ENCODE measurements around the gene CCR5AS.
"Not testable (repeated sequence)": the region's sequence is repeated elsewhere in the genome, so short reads cannot be mapped to it uniquely, and the experiment has no call there.

CCR5AS gene

DNA sequence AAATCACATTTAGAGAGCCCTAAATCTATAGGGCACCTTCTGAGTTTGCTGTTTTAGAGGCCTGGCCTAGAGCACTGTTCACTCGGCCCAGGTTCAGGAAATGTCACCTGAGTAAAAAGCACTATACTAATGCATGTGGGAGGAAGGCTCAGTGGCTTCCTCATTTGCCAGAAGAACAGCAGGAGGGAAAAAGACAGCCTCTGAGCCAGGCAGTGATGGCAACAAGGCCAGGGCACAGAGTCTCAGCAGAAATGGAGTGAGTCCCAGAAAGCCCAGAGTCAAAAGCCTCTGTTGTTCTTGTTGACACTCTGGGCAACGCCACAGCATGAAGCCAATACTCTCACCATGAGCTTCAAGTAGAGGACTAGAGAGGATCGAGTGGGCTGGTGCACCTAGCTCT, 32.0 kb upstream of the CCR5AS start:
- no peaks in the 10 kb centered on the region for H4K20me1 ChIP-seq (ENCODE audit: insufficient read depth, low read length)
- no peak overlapping the region for H3K27ac ChIP-seq (ENCODE audit: low read length)
- 0 out of 2 replicates have a peak, but pooled peaks cover 5% of the 10 kb centered on the region for H3K27me3 ChIP-seq (ENCODE audit: low read depth, low read length)
- H2AFZ ChIP-seq (ENCODE audit: low read depth, low read length), result no peak overlapping the region
- H3K4me2 ChIP-seq (ENCODE audit: low read length), result no peak overlapping the region
- H3K4me3 ChIP-seq (ENCODE audit: low read length), result no peak overlapping the region
- no peaks in the 10 kb centered on the region for H3K9me3 ChIP-seq (ENCODE audit: insufficient read depth, low read length)
- no peak overlapping the region for H3K9ac ChIP-seq (ENCODE audit: low read length)
- TF ChIP-seq EZH2phosphoT487 (IDR thresholded peaks at IDR 0.05; ENCODE audit: low read depth), result no peak
- TF ChIP-seq, protein P1, sequence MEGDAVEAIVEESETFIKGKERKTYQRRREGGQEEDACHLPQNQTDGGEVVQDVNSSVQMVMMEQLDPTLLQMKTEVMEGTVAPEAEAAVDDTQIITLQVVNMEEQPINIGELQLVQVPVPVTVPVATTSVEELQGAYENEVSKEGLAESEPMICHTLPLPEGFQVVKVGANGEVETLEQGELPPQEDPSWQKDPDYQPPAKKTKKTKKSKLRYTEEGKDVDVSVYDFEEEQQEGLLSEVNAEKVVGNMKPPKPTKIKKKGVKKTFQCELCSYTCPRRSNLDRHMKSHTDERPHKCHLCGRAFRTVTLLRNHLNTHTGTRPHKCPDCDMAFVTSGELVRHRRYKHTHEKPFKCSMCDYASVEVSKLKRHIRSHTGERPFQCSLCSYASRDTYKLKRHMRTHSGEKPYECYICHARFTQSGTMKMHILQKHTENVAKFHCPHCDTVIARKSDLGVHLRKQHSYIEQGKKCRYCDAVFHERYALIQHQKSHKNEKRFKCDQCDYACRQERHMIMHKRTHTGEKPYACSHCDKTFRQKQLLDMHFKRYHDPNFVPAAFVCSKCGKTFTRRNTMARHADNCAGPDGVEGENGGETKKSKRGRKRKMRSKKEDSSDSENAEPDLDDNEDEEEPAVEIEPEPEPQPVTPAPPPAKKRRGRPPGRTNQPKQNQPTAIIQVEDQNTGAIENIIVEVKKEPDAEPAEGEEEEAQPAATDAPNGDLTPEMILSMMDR (IDR thresholded peaks at IDR 0.05; ENCODE audit: low read depth, low read length), result no peak
- H3K79me2 ChIP-seq (ENCODE audit: low read length), result no peaks in the 10 kb centered on the region
- H3K36me3 ChIP-seq (replicated peaks; ENCODE audit: low read depth, low read length), result no peaks in the 10 kb centered on the region
- peaks cover 18% of the 10 kb centered on the region for H3K4me1 ChIP-seq (ENCODE audit: low read length)

DNA sequence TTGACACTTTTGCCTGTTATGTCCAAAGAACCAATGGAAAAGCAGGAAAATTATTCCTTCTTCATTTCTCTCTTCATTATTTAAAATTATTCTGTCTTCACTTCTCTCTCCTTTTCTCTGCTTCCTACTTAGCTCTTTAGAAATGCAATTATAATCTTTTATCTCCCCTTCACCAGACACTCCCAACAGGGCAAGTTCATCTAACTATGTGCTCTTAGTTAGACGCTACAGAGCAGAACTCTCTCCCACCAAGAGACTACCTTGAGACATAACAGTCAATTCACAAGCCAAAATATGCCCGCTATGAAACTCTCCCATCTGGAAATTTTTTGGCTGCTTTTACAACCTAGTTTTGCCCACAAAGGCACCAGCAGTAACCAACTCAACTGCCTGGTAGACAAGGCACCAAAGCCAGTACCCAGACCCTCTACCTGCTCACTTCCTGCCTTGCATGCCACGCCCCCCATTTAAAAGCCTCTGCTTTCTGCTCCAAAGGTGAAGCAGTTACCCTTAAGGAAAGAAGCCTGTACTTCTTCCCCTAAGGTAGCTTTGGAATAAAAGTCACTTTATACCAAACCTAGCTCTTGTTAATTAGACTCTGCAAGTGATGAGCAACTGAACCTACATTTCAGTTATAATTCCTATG, 28.3 kb upstream of the CCR5AS start:
- peaks cover 2% of the 10 kb centered on the region; the same call in 1 of the 2 replicates for H3K4me1 ChIP-seq (ENCODE audit: low read length)
- no peak overlapping the region for H2AFZ ChIP-seq (ENCODE audit: low read depth, low read length)
- 0 out of 2 replicates have a peak, but pooled peaks cover 10% of the 10 kb centered on the region for H3K27me3 ChIP-seq (ENCODE audit: low read depth, low read length)
- H3K36me3 ChIP-seq (replicated peaks; ENCODE audit: low read depth, low read length), result no peaks in the 10 kb centered on the region
- no peaks in the 10 kb centered on the region for H4K20me1 ChIP-seq (ENCODE audit: insufficient read depth, low read length)
- TF ChIP-seq, protein P1 (IDR thresholded peaks at IDR 0.05; ENCODE audit: low read depth, low read length), result no peak
- no peak for TF ChIP-seq EZH2phosphoT487 (IDR thresholded peaks at IDR 0.05; ENCODE audit: low read depth)
- no peaks in the 10 kb centered on the region for H3K79me2 ChIP-seq (ENCODE audit: low read length)
- no peak overlapping the region for H3K9ac ChIP-seq (ENCODE audit: low read length)
- no peak overlapping the region for H3K4me3 ChIP-seq (ENCODE audit: low read length)
- H3K27ac ChIP-seq (ENCODE audit: low read length), result no peak overlapping the region
- H3K4me2 ChIP-seq (ENCODE audit: low read length), result no peak overlapping the region
- H3K9me3 ChIP-seq (ENCODE audit: insufficient read depth, low read length), result no peaks in the 10 kb centered on the region

DNA sequence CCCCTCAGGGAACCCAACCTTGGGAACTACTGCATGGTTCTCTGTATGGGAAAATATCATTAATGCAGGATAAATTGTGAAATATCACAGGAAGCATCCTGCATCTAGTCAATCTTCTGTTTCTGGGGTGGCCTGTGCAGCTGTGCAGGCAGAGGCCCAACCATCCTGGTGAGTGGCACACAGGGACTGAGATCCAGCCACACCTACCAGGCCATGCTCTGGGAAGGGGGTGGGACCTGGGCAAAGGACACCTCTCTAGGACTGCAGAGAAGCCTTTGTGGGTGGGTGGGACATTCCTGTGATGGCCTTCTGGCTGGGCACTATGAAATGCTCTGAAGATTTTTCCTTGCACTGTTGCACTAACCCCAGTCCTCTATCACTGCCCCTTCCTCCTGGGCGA, 27.0 kb upstream of the CCR5AS start:
- H3K9ac ChIP-seq (ENCODE audit: low read length), result no peak overlapping the region
- H3K4me2 ChIP-seq (ENCODE audit: low read length), result no peak overlapping the region
- TF ChIP-seq, protein P1 (IDR thresholded peaks at IDR 0.05; ENCODE audit: low read depth, low read length), result no peak
- H2AFZ ChIP-seq (ENCODE audit: low read depth, low read length), result no peak overlapping the region
- no peak overlapping the region for H3K27ac ChIP-seq (ENCODE audit: low read length)
- no peaks in the 10 kb centered on the region for H3K9me3 ChIP-seq (ENCODE audit: insufficient read depth, low read length)
- H3K36me3 ChIP-seq (replicated peaks; ENCODE audit: low read depth, low read length), result no peaks in the 10 kb centered on the region
- no peaks in the 10 kb centered on the region for H3K4me1 ChIP-seq (ENCODE audit: low read length)
- H3K79me2 ChIP-seq (ENCODE audit: low read length), result no peaks in the 10 kb centered on the region
- H4K20me1 ChIP-seq (ENCODE audit: insufficient read depth, low read length), result no peaks in the 10 kb centered on the region
- H3K27me3 ChIP-seq (ENCODE audit: low read depth, low read length), result peaks cover 19% of the 10 kb centered on the region
- H3K4me3 ChIP-seq (ENCODE audit: low read length), result no peak overlapping the region

DNA sequence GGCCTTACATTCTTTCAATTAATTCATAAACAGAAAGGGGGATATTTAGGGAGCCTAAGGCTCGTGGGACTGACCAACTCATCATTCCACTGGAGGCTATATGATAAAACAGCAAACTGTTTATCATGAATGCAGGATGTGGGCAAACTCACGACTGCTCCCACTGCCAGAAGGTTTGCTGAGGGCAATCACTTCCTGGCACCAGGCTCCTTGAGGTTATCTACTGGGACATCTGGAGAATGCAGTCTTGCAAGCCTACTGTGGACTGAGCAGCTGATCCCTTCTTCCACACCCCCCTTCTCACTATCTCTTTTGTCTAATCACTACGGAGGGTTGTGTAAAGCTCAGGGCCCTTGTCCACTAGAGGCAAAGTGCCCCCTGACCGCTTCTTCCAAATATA, 26.3 kb upstream of the CCR5AS start:
- not testable (repeated sequence) for H3K9me3 ChIP-seq (ENCODE audit: insufficient read depth, low read length); H3K4me1 ChIP-seq (ENCODE audit: low read length); H3K36me3 ChIP-seq (replicated peaks; ENCODE audit: low read depth, low read length); H3K4me2 ChIP-seq (ENCODE audit: low read length); H2AFZ ChIP-seq (ENCODE audit: low read depth, low read length); H3K4me3 ChIP-seq (ENCODE audit: low read length); H4K20me1 ChIP-seq (ENCODE audit: insufficient read depth, low read length); H3K9ac ChIP-seq (ENCODE audit: low read length); H3K79me2 ChIP-seq (ENCODE audit: low read length); H3K27ac ChIP-seq (ENCODE audit: low read length)
- peaks cover 19% of the 10 kb centered on the region for H3K27me3 ChIP-seq (ENCODE audit: low read depth, low read length)

DNA sequence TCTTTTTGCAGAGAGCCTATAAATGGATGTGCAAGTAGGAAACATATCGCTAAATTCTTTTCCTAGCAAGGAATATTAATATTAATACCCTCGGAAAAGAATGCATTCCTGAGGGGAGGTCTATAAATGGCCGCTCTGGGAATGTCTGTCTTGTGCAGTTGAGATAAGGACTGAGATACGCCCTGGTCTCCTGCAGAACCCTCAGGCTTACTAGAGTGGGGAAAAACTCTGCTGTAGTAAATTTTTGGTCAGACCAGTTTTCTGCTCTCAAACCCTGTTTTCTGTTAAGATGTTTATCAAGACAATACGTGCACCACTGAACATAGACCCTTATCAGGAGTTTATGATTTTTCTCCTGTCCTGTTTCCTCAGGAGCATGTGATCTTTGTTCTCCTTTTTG, 25.0 kb upstream of the CCR5AS start:
- not testable (repeated sequence) for H3K9me3 ChIP-seq (ENCODE audit: insufficient read depth, low read length); H3K36me3 ChIP-seq (replicated peaks; ENCODE audit: low read depth, low read length); H3K27ac ChIP-seq (ENCODE audit: low read length); H3K9ac ChIP-seq (ENCODE audit: low read length); H4K20me1 ChIP-seq (ENCODE audit: insufficient read depth, low read length); H2AFZ ChIP-seq (ENCODE audit: low read depth, low read length); H3K4me3 ChIP-seq (ENCODE audit: low read length); H3K4me2 ChIP-seq (ENCODE audit: low read length); H3K4me1 ChIP-seq (ENCODE audit: low read length); H3K79me2 ChIP-seq (ENCODE audit: low read length)
- H3K27me3 ChIP-seq (ENCODE audit: low read depth, low read length), result peaks cover 30% of the 10 kb centered on the region

DNA sequence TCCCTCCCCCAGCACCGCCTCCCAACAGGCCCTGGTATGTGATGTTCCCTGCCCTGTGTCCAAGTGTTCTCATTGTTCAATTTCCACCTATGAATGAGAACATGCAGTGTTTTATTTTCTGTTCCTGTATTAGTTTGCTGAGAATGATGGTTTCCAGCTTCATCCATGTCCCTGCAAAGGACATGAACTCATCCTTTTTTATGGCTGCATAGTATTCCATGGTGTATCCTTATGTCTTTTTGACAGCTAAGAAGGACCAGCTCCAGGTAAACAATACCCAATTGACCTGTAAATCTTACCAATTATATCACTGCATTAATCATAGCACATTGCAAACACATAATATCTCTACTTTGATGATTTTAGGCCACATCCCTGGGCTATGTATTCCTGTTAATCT, 24.0 kb upstream of the CCR5AS start:
- not testable (repeated sequence) for H3K9ac ChIP-seq (ENCODE audit: low read length); H3K36me3 ChIP-seq (replicated peaks; ENCODE audit: low read depth, low read length); H3K79me2 ChIP-seq (ENCODE audit: low read length); H3K9me3 ChIP-seq (ENCODE audit: insufficient read depth, low read length); H3K27ac ChIP-seq (ENCODE audit: low read length); H3K4me2 ChIP-seq (ENCODE audit: low read length); H4K20me1 ChIP-seq (ENCODE audit: insufficient read depth, low read length); H2AFZ ChIP-seq (ENCODE audit: low read depth, low read length); H3K4me3 ChIP-seq (ENCODE audit: low read length); H3K4me1 ChIP-seq (ENCODE audit: low read length)
- peaks cover 40% of the 10 kb centered on the region for H3K27me3 ChIP-seq (ENCODE audit: low read depth, low read length)

All from OCI-LY3 (cell line).